ENCODE data around the gene VAV2. TPM values are rescaled to one million over a fixed set of nuclear protein-coding genes. Genes with fewer than 3 reads are reported as not detected.

The VAV2 gene
- total RNA-seq, 4 donors from 2014 or later = 15.0 to 25.7 (median 20.5) TPM

GRCh38 chr9:133918111-133918813 lies 73.9 kb downstream of the VAV2 start:
- Histone ChIP-seq H3K36me3 (no peaks in the 10 kb centered on the region), H3K27ac (no peak overlapping the region), H3K9me3 (no peaks in the 10 kb centered on the region), H3K4me1 (peaks cover 7 to 17% of the 10 kb centered on the region in 2 donors), H3K4me3 (replicated peaks in 1 of 3) (no peak overlapping the region), H3K27me3 (no peaks in the 10 kb centered on the region)
- intact Hi-C loops (cut with DNase I) = no loop called here
- DNase-seq = no peak
- 67 to 76% methylated on average over 19 to 24 of the region's 24 CpGs for WGBS, 2 donors
- TF ChIP-seq POLR2A (IDR thresholded peaks at IDR 0.05) = no peak
- TF ChIP-seq, protein P1, sequence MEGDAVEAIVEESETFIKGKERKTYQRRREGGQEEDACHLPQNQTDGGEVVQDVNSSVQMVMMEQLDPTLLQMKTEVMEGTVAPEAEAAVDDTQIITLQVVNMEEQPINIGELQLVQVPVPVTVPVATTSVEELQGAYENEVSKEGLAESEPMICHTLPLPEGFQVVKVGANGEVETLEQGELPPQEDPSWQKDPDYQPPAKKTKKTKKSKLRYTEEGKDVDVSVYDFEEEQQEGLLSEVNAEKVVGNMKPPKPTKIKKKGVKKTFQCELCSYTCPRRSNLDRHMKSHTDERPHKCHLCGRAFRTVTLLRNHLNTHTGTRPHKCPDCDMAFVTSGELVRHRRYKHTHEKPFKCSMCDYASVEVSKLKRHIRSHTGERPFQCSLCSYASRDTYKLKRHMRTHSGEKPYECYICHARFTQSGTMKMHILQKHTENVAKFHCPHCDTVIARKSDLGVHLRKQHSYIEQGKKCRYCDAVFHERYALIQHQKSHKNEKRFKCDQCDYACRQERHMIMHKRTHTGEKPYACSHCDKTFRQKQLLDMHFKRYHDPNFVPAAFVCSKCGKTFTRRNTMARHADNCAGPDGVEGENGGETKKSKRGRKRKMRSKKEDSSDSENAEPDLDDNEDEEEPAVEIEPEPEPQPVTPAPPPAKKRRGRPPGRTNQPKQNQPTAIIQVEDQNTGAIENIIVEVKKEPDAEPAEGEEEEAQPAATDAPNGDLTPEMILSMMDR (IDR thresholded peaks at IDR 0.05) = no peak

DNA sequence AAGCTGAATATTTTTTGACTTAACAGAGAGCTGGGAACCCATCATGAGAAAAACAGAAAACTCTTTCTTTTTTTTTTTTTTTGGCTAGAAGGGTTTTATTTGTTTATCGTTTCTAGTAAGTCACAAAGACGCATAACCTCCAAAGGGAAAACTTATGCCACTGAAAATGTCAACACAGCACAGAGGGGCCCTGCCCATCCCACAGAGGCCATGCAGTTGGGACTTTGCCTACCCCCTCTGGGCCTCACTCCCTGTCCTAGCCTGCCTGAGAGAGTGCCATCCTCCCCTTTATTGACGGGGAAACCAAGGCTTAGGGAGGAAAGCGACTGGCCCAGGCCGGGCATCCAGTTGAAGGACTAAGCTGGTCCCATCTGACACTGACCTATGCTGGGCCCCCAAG lies 74.7 kb downstream of the VAV2 start:
- no peak for TF ChIP-seq POLR2A (IDR thresholded peaks at IDR 0.05)
- TF ChIP-seq, protein P1 (IDR thresholded peaks at IDR 0.05) = no peak
- no peak for DNase-seq
- peaks cover 7 to 17% of the 10 kb centered on the region in 2 donors for H3K4me1 ChIP-seq
- H3K27me3 ChIP-seq = no peaks in the 10 kb centered on the region
- no peak overlapping the region for H3K4me3 ChIP-seq (replicated peaks in 1 of 3)
- 86 to 90% methylated on average over 5 of the region's 5 CpGs for WGBS, 2 donors
- intact Hi-C loops (cut with DNase I) = no loop called here
- H3K36me3 ChIP-seq = no peaks in the 10 kb centered on the region
- H3K9me3 ChIP-seq = no peaks in the 10 kb centered on the region
- H3K27ac ChIP-seq = no peak overlapping the region

DNA sequence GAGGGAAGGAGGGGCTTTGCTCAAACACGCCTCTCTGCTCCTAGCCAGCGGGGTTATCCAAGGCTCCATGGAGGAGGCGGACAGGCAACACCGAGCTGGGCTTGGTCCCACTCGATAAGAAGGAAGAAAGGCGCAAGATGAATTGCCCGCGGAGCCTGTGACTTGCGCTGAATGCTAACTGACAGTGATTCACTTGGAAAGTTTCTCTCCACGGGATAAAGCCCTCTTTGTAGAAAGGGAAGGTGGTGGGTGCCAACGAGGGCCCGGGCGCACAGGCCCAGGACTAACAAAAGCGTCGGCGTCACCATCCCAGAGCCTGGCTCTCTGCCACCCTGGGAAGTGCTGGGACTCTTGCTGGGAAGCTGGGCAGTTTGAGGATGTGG lies 76.0 kb downstream of the VAV2 start:
- no peaks in the 10 kb centered on the region for H3K36me3 ChIP-seq
- no peak overlapping the region for H3K4me3 ChIP-seq (replicated peaks in 1 of 3)
- WGBS, 2 donors = 93 to 94% methylated on average over 15 of the region's 16 CpGs
- no peak overlapping the region for H3K27ac ChIP-seq
- no peak for DNase-seq
- H3K4me1 ChIP-seq = peaks cover 7 to 17% of the 10 kb centered on the region in 2 donors
- intact Hi-C loops (cut with DNase I) = no loop called here
- no peaks in the 10 kb centered on the region for H3K27me3 ChIP-seq
- H3K9me3 ChIP-seq = no peaks in the 10 kb centered on the region
- no peak for TF ChIP-seq POLR2A (IDR thresholded peaks at IDR 0.05)
- TF ChIP-seq, protein P1 (IDR thresholded peaks at IDR 0.05) = no peak

DNA sequence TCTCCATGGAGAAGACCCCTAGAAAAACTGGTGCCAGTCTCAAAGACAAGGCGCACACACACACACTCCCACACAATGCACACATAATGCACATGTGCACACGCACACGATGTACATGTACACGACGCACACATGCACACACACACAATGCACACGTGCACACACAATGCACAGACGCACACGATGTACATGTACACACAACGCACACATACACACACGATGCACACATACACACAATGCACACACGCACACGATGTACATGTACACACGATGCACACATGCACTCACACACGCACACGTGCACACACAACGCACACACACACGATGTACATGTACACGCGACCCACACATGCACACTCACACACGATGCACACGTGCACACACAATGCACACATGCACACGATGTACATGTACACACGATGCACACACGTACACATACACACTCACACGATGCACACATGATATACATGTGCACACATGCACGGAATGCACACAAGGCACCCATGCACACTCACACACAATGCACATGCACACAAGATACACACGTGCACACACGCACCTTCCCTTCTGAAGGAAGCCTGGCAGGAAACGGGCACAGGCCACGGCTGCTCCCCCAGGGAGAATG lies 76.5 kb downstream of the VAV2 start:
- no peaks in the 10 kb centered on the region for H3K9me3 ChIP-seq
- intact Hi-C loops (cut with DNase I) = no loop called here
- no peak overlapping the region for H3K27ac ChIP-seq
- H3K36me3 ChIP-seq = no peaks in the 10 kb centered on the region
- no peak for DNase-seq
- no peak overlapping the region for H3K4me3 ChIP-seq (replicated peaks in 1 of 3)
- H3K4me1 ChIP-seq = peaks cover 7 to 17% of the 10 kb centered on the region in 2 donors
- 81 to 83% methylated on average over 30 of the region's 30 CpGs for WGBS, 2 donors
- TF ChIP-seq, protein P1 (IDR thresholded peaks at IDR 0.05) = no peak
- TF ChIP-seq POLR2A (IDR thresholded peaks at IDR 0.05) = no peak
- H3K27me3 ChIP-seq = no peaks in the 10 kb centered on the region
